ENCODE measurements around the gene EPHB1.

EPHB1 gene

GRCh38 chr3:134916276-134916961 lies 121.4 kb downstream of the EPHB1 start:
- DNase-seq (ENCODE audit: low read depth in 1 of 2, low spot score in 1 of 2), result no peak
- Histone ChIP-seq H3K27me3 (ENCODE audit: insufficient read depth, poor library complexity, severe bottlenecking) (no peaks in the 10 kb centered on the region), H3K27ac (replicated peaks) (no peak overlapping the region), H3K4me3 (replicated peaks; ENCODE audit: insufficient read depth, low read length) (no peak overlapping the region)
- TF ChIP-seq GABPA (IDR thresholded peaks at IDR 0.05; ENCODE audit: low read depth) (no peak), POLR2AphosphoS5 (IDR thresholded peaks at IDR 0.05; ENCODE audit: low read depth) (no peak), SPI1 (IDR thresholded peaks at IDR 0.05; ENCODE audit: borderline replicate concordance, low read depth) (no peak), CTCF (IDR thresholded peaks at IDR 0.05; ENCODE audit: insufficient read depth, low read length) (no peak)
- TF ChIP-seq, protein P1, sequence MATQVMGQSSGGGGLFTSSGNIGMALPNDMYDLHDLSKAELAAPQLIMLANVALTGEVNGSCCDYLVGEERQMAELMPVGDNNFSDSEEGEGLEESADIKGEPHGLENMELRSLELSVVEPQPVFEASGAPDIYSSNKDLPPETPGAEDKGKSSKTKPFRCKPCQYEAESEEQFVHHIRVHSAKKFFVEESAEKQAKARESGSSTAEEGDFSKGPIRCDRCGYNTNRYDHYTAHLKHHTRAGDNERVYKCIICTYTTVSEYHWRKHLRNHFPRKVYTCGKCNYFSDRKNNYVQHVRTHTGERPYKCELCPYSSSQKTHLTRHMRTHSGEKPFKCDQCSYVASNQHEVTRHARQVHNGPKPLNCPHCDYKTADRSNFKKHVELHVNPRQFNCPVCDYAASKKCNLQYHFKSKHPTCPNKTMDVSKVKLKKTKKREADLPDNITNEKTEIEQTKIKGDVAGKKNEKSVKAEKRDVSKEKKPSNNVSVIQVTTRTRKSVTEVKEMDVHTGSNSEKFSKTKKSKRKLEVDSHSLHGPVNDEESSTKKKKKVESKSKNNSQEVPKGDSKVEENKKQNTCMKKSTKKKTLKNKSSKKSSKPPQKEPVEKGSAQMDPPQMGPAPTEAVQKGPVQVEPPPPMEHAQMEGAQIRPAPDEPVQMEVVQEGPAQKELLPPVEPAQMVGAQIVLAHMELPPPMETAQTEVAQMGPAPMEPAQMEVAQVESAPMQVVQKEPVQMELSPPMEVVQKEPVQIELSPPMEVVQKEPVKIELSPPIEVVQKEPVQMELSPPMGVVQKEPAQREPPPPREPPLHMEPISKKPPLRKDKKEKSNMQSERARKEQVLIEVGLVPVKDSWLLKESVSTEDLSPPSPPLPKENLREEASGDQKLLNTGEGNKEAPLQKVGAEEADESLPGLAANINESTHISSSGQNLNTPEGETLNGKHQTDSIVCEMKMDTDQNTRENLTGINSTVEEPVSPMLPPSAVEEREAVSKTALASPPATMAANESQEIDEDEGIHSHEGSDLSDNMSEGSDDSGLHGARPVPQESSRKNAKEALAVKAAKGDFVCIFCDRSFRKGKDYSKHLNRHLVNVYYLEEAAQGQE (IDR thresholded peaks at IDR 0.05; ENCODE audit: insufficient replicate concordance, low read depth), result no peak

DNA sequence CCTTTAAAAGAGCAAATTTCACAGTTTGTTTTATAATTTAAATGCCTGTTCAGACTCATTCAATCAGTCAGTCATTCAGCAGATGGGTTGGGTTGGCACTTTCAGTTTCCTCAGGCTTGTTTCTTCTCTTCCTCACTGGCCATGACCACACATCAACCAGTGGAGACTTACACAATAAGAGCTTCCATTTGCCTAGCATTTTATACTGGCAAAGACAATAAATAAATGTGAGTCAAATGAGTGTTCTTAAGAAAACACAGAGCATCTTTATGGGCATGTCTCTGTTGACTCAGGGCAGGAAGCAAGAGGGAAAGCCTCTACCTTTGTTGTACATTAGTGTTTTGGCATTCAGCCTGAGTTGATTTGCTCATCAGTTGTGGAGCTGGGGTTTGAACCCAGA lies 122.6 kb downstream of the EPHB1 start:
- DNase-seq (ENCODE audit: low read depth in 1 of 2, low spot score in 1 of 2), result no peak
- TF ChIP-seq, protein P1 (IDR thresholded peaks at IDR 0.05; ENCODE audit: insufficient replicate concordance, low read depth), result no peak
- TF ChIP-seq CTCF (IDR thresholded peaks at IDR 0.05; ENCODE audit: insufficient read depth, low read length) (no peak), GABPA (IDR thresholded peaks at IDR 0.05; ENCODE audit: low read depth) (no peak), POLR2AphosphoS5 (IDR thresholded peaks at IDR 0.05; ENCODE audit: low read depth) (no peak), SPI1 (IDR thresholded peaks at IDR 0.05; ENCODE audit: borderline replicate concordance, low read depth) (no peak)
- Histone ChIP-seq H3K4me3 (replicated peaks; ENCODE audit: insufficient read depth, low read length) (no peak overlapping the region), H3K27ac (replicated peaks) (no peak overlapping the region), H3K27me3 (ENCODE audit: insufficient read depth, poor library complexity, severe bottlenecking) (no peaks in the 10 kb centered on the region)

DNA sequence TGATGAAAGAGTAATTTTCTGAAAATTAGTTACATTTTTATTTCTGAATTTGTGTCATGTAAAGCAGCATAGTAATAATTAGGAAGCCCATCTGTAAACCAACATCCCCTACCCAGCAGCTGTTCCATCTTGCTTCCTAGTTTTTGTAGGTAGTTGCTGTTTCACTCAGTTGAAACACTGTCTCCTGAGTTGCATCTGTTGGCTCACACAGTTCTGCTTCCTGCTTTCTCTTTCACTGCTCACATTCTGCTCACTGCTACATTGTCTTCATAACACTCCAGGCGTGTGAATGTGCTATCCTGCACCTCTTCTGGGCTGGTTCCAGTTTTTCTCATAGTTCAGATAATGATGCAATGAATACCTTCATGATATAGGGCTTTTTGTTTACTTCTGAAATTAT lies 123.4 kb downstream of the EPHB1 start:
- Histone ChIP-seq H3K27me3 (ENCODE audit: insufficient read depth, poor library complexity, severe bottlenecking) (no peaks in the 10 kb centered on the region), H3K4me3 (replicated peaks; ENCODE audit: insufficient read depth, low read length) (no peak overlapping the region), H3K27ac (replicated peaks) (no peak overlapping the region)
- no peak for DNase-seq (ENCODE audit: low read depth in 1 of 2, low spot score in 1 of 2)
- TF ChIP-seq, protein P1 (IDR thresholded peaks at IDR 0.05; ENCODE audit: insufficient replicate concordance, low read depth), result no peak
- TF ChIP-seq CTCF (IDR thresholded peaks at IDR 0.05; ENCODE audit: insufficient read depth, low read length) (no peak), POLR2AphosphoS5 (IDR thresholded peaks at IDR 0.05; ENCODE audit: low read depth) (no peak), SPI1 (IDR thresholded peaks at IDR 0.05; ENCODE audit: borderline replicate concordance, low read depth) (no peak), GABPA (IDR thresholded peaks at IDR 0.05; ENCODE audit: low read depth) (no peak)
